Measurements from ENCODE around the gene PTPN4.

PTPN4 gene

GRCh38 chr2:119864318-119864717 is 104.6 kb downstream of the PTPN4 start:
- DNase-seq: peak; percentile 27

DNA sequence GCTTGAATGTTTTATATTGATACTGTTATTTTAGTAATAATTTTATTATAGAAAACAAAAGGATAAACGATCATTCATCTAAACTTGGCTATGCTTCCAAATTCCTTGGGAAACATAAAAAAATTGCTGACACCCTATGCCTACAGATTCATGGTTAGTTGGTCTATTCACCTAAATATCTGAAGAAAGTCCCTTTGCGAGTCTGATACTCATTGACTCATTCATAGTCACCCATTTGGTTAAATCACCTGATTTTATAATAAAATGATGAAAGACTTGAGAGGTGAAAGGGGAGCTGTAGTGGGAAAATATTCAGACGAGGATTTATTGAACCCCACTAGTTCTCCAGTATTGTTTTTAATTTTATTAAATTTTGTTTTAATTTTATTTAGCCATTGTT is 112.0 kb downstream of the PTPN4 start:
- no peak for DNase-seq

GRCh38 chr2:119873350-119874315 is 113.9 kb downstream of the PTPN4 start:
- DNase-seq: no peak

DNA sequence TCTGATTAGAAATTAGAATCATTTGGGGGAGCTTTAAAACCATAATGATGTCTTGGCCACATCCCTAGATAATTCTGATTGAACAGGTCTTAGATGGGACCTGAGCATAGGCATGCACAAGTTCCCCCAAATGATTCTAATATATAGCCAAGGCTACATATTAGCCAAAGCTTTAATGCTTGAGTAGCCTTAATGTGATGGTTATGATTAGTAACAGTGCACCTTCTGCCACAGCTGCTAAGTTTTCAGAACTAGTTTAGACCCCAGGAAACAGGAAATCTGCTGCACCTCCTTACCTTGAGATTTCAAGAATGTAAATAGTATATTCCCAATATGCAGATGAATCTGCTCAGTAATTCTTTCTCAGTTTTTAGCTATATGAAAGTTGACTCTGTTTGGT is 119.8 kb downstream of the PTPN4 start:
- DNase-seq: no peak

DNA sequence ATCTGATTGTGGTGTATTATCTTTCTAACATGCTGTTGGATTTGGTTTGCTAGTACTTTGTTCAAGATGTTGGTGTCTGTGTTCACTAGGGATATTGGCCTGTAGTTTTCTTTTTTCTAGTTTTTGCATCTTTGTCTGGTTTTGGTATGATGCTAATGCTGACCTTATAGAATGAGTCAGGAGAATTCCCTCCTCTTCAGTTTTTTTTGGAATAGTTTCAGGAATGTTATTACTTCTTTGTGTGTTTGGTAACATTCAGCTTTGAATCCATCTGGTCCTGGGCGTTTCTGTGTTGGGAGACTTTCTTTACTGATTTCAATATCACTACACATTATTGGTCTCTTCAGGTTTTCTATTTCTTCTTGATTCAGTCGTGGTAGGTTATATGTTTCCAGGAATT is 129.0 kb downstream of the PTPN4 start:
- DNase-seq: no peak

DNA sequence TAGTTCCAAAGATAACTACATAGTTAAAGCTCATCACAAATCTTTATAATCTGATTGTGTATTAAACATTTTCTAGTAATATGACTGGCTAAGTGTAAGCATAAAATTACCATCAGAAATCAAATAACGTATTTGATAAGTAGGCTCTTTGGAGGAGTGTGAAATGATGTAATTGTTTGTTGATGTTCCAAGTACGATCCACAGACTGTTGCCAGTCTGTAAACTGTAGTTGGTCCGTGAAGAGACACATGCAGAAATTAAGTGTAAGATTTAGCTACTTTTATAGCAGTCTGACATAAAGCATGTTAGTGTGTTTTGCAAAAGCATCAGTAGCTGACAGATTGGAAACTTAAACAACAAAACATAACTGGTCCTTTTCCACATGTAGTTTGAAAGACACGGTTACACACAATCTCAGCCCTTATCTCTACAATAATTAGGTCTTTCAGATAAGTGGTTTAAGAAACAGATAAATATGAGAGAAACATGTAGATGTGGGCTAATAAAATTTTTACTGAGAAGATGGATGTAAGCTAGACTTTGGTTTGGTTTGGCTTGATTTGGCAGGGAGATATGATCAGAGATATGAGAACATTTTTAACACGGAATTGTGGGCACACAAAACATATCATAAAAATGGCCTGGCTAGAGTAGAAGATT is 138.1 kb downstream of the PTPN4 start:
- no peak for DNase-seq

GRCh38 chr2:119901013-119901412 is 141.3 kb downstream of the PTPN4 start:
- no peak for DNase-seq

GRCh38 chr2:119910566-119910965 is 150.8 kb downstream of the PTPN4 start:
- no peak for DNase-seq

DNA sequence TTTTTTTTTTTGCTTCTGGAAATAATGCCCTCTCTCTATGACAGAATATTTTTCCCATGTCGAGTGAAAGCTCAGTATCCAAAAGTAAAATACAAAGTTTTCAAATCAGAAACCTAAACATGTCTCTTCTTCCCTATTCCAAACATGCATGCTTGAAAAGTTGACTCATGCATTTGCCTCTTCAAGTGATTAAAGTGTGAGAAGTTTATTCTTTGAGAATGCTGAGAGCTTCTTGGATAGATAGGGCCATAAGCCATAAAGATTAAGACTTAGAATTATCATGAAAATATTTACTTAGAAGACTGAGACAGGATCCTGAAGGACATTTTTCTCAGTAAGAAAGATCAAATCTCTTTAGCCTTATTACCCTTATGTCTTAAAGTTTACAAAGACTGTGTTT is 154.5 kb downstream of the PTPN4 start:
- no peak for DNase-seq

DNA sequence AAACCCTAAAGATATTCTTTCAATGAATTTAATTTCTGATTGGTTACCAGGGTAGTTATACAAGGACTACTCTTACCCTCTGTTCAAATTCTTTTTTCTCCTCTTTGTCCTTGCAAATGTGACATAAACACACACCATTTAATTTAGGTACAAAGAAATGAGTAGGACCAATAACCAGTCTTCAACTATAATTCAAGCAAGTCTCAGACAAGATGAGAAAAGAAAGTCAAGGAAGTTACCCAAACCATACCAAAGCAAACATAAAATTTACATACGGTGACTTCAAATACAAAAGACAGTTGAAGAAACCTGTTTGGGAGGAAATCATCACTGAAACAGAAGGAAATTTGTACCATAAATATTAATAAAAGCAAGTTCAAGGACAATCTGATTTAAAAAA is 162.1 kb downstream of the PTPN4 start:
- no peak for DNase-seq

DNA sequence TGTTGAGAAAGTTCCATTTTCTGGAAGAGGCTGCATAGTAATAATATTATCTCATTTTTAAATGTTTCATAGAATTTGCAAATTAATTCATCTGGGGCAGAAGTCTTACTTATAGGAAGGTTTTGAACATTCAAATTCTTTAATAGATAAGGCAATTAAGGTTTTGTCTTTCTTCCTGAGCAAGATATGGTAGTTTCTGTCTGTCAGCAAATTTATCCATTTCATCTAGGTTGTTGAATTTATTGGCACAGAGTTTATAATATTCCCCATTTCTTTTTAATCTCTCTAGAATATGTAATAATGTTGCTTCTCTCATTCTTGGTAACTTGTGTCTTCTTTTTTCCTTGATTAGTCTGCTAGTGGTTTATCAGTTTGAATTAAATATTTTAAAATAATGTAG is 163.0 kb downstream of the PTPN4 start:
- DNase-seq: no peak

DNA sequence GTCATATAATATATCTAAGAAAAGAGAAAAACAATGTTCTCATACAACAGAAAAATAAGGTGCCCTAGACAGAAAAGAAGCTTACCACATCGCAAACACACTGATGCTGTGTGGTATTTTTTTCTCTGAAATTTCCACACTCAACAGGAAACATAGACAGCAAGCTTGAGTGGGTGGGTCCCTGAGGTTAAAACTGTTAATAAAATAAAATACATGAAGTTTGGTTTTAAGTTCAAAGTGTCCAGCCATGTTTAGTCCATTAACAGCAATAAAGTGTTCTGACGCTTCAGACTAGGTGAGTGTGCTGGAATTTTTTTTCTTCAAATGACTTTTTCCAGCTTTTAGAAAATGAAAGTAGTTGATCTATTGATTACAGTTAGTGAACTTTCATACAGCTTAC is 169.8 kb downstream of the PTPN4 start:
- peak; percentile 89 for DNase-seq

- DNase-seq: no peak
Observed at GRCh38 chr2:119932809-119933208, 173.1 kb downstream of the PTPN4 start.

GRCh38 chr2:119934319-119934718 is 174.6 kb downstream of the PTPN4 start:
- DNase-seq: no peak

DNA sequence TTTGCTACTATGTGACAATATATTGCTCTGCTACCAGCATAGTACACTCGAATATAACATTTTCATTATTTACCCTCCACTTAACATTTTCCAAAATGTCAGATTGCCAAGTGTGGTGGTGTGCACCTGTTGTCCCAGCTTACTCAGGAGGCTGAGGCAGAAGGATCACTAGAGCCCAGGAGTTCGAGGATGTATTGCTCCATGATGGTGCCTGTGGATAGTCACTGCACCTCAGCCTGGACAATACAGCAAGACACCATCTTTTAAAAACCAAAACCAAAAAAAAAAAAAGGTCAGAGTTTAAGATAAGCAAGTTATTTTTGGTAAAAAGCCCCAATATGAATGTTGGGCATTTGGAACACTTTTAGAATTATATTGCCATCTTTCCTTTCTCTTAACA is 178.0 kb downstream of the PTPN4 start:
- no peak for DNase-seq

DNA sequence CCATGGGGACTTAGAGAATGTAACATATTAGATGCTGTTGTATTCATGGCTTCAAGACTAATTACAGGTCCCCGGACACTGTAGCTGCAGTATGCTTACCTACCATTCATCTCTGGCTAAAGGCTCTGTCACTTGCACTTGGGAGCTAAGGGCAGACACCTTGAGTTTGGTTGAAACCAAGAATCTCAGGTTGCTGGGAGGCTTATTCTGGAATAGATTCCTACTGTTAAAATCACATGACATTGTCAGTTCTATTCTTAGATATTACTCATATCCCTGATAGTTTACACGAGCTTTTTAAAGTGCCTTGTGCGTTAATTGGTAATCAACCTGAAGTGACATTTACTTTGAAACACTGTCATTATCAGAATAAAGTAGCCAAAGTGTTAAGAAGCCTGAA is 180.2 kb downstream of the PTPN4 start:
- DNase-seq: no peak

DNA sequence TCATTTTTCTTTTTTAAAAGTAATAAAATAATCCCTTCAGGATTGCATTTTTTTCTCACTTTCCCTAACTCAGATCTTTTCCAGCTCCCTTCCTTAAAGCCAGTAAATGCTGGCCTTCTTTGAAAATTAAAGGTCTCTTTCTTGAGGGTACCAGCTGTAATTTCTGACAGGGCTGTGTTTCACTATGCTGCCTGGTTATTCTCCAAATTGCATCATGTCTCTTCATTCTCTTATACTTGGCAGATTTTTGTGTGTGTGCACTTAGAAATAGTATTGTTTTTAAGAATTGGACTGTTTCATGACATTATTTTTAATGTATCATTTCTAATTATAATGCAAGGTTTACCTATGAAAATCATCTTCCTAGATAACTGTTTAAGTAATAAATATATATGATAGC is 181.1 kb downstream of the PTPN4 start:
- no peak for DNase-seq

GRCh38 chr2:119941388-119941787 is 181.7 kb downstream of the PTPN4 start:
- DNase-seq: no peak

- no peak for DNase-seq
Observed at GRCh38 chr2:119941981-119942513, 182.3 kb downstream of the PTPN4 start.

- DNase-seq: no peak
Observed at GRCh38 chr2:119943058-119943457, 183.3 kb downstream of the PTPN4 start.

DNA sequence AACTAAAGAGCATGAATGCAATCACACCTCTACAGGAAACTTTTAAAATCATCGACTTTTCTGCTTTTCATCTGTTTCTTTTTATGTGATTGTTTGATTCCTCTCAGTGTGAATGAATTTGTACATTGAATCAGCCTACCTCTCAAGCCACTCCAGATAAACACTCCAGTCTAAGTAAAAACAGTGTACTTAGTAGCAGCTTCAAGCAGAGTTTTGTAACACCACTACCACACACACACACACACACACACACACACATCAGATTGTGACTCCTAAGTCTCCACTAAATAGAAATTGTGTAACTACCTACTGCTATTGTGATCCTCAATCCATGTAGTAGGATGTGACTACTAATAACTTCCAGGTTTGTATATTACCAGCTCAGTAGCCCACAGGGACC is 187.8 kb downstream of the PTPN4 start:
- no peak for DNase-seq

GRCh38 chr2:119950966-119951365 is 191.2 kb downstream of the PTPN4 start:
- DNase-seq: no peak

DNA sequence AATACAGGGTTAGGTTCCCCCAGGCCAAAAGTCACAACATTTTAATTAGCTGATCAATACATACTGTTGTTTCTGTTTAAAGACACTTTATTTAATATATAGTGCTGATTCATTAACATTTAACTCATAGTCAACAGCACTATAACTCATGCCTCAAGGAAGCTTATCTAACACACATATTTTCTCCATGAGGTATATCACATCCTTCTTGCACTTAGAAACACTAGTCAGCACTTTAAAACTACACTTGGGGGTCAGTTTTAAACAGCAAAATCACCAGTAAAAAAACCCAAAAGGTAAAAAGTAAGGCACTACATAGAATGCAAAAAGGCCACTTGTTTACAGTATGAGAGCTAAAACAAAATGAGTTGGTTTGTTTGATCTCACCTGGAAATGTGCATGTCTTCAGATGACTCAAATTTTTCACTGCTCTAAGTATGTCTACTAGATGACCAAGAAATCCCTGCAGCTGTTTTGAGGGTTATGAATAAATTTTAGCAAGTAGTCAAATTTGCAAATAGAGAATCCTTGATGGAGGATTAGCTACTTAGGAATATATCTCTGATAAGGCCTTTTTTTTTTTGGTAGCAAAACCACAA is 199.0 kb downstream of the PTPN4 start:
- DNase-seq: no peak

- DNase-seq: no peak
Observed at GRCh38 chr2:119960821-119961220, 201.1 kb downstream of the PTPN4 start.

Measured in CD4-positive, alpha-beta T cell treated with Interleukin-4 for 4 hours (primary cell).